OCI-LY3 (cell line): ENCODE data around the gene ABCA4.

Experiments used
- H2AFZ ChIP-seq: fragments of 200-600, 300-600 bp; shearing (Covaris generic); 2 replicates; pipeline ENCODE4 v1.6.0; 2014; ENCODE audit warnings: antibody characterized with exemption, low read depth, low read length
- H3K27ac ChIP-seq: fragments of 200-600, 300-600 bp; sonication (generic); 2 replicates; pipeline ENCODE4 v1.5.1; 2014; ENCODE audit warnings: mild to moderate bottlenecking, low read length, moderate library complexity, mixed read lengths
- H3K27me3 ChIP-seq: fragments of 200-600, 300-600 bp; sonication (generic); 2 replicates; pipeline ENCODE4 v1.6.1; 2014; ENCODE audit warnings: low read depth, low read length, mixed read lengths
- H3K36me3 ChIP-seq: fragments of 200-600, 300-600 bp; sonication (generic); replicated peaks from 2 replicates; pipeline ENCODE3; 2014; ENCODE audit warnings: low read depth, low read length, mixed read lengths
- H3K4me1 ChIP-seq: fragments of 300-600, 200-600 bp; sonication (generic); 2 replicates; pipeline ENCODE4 v1.6.1; 2014; ENCODE audit warnings: low read length, mixed read lengths
- H3K4me2 ChIP-seq: fragments of 200-600, 300-600 bp; sonication (generic); 2 replicates; pipeline ENCODE4 v1.6.1; 2014; ENCODE audit warnings: low read length, mixed read lengths
- H3K4me3 ChIP-seq: fragments of 300-600, 200-600 bp; sonication (generic); 2 replicates; pipeline ENCODE4 v1.5.1; 2014; ENCODE audit warnings: antibody characterized with exemption, mild to moderate bottlenecking, low read length, moderate library complexity
- H3K79me2 ChIP-seq: fragments of 300-600, 200-600 bp; shearing (Covaris generic); 2 replicates; pipeline ENCODE4 v1.6.1; 2014; ENCODE audit warnings: mild to moderate bottlenecking, low read length, mixed read lengths
- H3K9ac ChIP-seq: fragments of 300-600, 200-600 bp; shearing (Covaris generic); 2 replicates; pipeline ENCODE4 v1.6.0; 2014; ENCODE audit warnings: mild to moderate bottlenecking, low read length, moderate library complexity
- H3K9me3 ChIP-seq: fragments of 200-600, 300-600 bp; shearing (Covaris generic); 2 replicates; pipeline ENCODE4 v1.6.1; 2014; ENCODE audit warnings: low read length, mixed read lengths; ENCODE audit not compliant: insufficient read depth
- H4K20me1 ChIP-seq: fragments of 200-600, 300-600 bp; sonication (generic); 2 replicates; pipeline ENCODE4 v1.6.1; 2016; ENCODE audit warnings: low read length, mixed read lengths; ENCODE audit not compliant: insufficient read depth
- CTCF ChIP-seq: fragments of 200-600, 300-600 bp; sonication (generic); IDR thresholded peaks from 2 replicates; pipeline ENCODE4 v1.5.1; 2014; ENCODE audit warnings: antibody characterized with exemption, low read length, low read depth
- EZH2phosphoT487 ChIP-seq: fragments of 200-600 bp; shearing (Covaris generic); IDR thresholded peaks from 2 replicates; pipeline ENCODE4 v1.6.1; 2018; ENCODE audit warnings: antibody characterized with exemption, mixed run types, low read depth

Gene ABCA4

GRCh38 chr1:94121411-94121821 lies 468 bp upstream of the ABCA4 start:
- Histone ChIP-seq H3K4me2 (no peak overlapping the region), H3K4me3 (no peak overlapping the region)
- TF ChIP-seq CTCF: no peak
- no peak for TF ChIP-seq EZH2phosphoT487

GRCh38 chr1:94120570-94120901 lies 412 bp downstream of the ABCA4 start:
- no peaks in the 10 kb centered on the region for H3K79me2 ChIP-seq
- no peak overlapping the region for H3K4me2 ChIP-seq
- no peak overlapping the region for H3K27ac ChIP-seq
- no peaks in the 10 kb centered on the region for H4K20me1 ChIP-seq
- H3K27me3 ChIP-seq: peaks cover 29% of the 10 kb centered on the region
- no peaks in the 10 kb centered on the region for H3K9me3 ChIP-seq
- H3K4me3 ChIP-seq: no peak overlapping the region
- H3K9ac ChIP-seq: no peak overlapping the region
- H3K4me1 ChIP-seq: no peaks in the 10 kb centered on the region
- H3K36me3 ChIP-seq: no peaks in the 10 kb centered on the region
- TF ChIP-seq CTCF (no peak), EZH2phosphoT487 (no peak)
- H2AFZ ChIP-seq: no peak overlapping the region

More at GRCh38 chr1:94121411-94121821, 468 bp upstream of the ABCA4 start:
- no peaks in the 10 kb centered on the region for H3K36me3 ChIP-seq
- H3K9ac ChIP-seq: no peak overlapping the region
- H3K9me3 ChIP-seq: no peaks in the 10 kb centered on the region
- H3K4me1 ChIP-seq: no peaks in the 10 kb centered on the region
- H3K27me3 ChIP-seq: peaks cover 33% of the 10 kb centered on the region
- no peak overlapping the region for H2AFZ ChIP-seq
- H4K20me1 ChIP-seq: no peaks in the 10 kb centered on the region
- H3K79me2 ChIP-seq: no peaks in the 10 kb centered on the region
- H3K27ac ChIP-seq: no peak overlapping the region

- TF ChIP-seq EZH2phosphoT487: no peak
- Histone ChIP-seq H3K9ac (no peak overlapping the region), H2AFZ (no peak overlapping the region), H3K79me2 (no peaks in the 10 kb centered on the region), H3K36me3 (no peaks in the 10 kb centered on the region), H3K4me3 (no peak overlapping the region), H3K27ac (no peak overlapping the region), H4K20me1 (no peaks in the 10 kb centered on the region), H3K9me3 (no peaks in the 10 kb centered on the region), H3K27me3 (peaks cover 29% of the 10 kb centered on the region), H3K4me1 (no peaks in the 10 kb centered on the region), H3K4me2 (no peak overlapping the region)
Observed at GRCh38 chr1:94119796-94120569, 965 bp downstream of the ABCA4 start.

GRCh38 chr1:94119306-94119705 lies 1.6 kb downstream of the ABCA4 start:
- H3K27ac ChIP-seq: no peak overlapping the region
- peaks cover 29% of the 10 kb centered on the region for H3K27me3 ChIP-seq
- no peaks in the 10 kb centered on the region for H3K4me1 ChIP-seq
- H3K4me2 ChIP-seq: no peak overlapping the region
- TF ChIP-seq EZH2phosphoT487: no peak
- H3K9me3 ChIP-seq: no peaks in the 10 kb centered on the region
- H4K20me1 ChIP-seq: no peaks in the 10 kb centered on the region
- no peaks in the 10 kb centered on the region for H3K79me2 ChIP-seq
- no peak overlapping the region for H3K4me3 ChIP-seq
- no peak overlapping the region for H2AFZ ChIP-seq
- H3K9ac ChIP-seq: no peak overlapping the region
- H3K36me3 ChIP-seq: no peaks in the 10 kb centered on the region

GRCh38 chr1:94118471-94118870 lies 2.5 kb downstream of the ABCA4 start:
- no peak overlapping the region for H2AFZ ChIP-seq
- no peaks in the 10 kb centered on the region for H4K20me1 ChIP-seq
- H3K9me3 ChIP-seq: no peaks in the 10 kb centered on the region
- H3K27me3 ChIP-seq: peaks cover 34% of the 10 kb centered on the region
- H3K4me2 ChIP-seq: no peak overlapping the region
- no peaks in the 10 kb centered on the region for H3K36me3 ChIP-seq
- H3K9ac ChIP-seq: no peak overlapping the region
- H3K4me3 ChIP-seq: no peak overlapping the region
- no peak for TF ChIP-seq CTCF
- no peak for TF ChIP-seq EZH2phosphoT487
- no peaks in the 10 kb centered on the region for H3K4me1 ChIP-seq
- H3K79me2 ChIP-seq: no peaks in the 10 kb centered on the region
- H3K27ac ChIP-seq: no peak overlapping the region
